SK-N-SH (cell line): ENCODE data around the gene RAB15. TPM values are rescaled to one million over a fixed set of nuclear protein-coding genes. Genes with fewer than 3 reads are reported as not detected.

Experiments used
- CTCF ChIA-PET: fragments of 300-600, 350-600 bp; formaldehyde crosslinking; extraction: SDS; loops from one replicate; lab custom pipeline; 2021; lab: Yijun Ruan, JAX
- POLR2A ChIA-PET: fragments of 350-600 bp; sonication (Branson Sonifier 250); formaldehyde crosslinking; extraction: SDS; loops from one replicate; lab custom pipeline; 2020; ENCODE audit warnings: antibody characterized with exemption, inconsistent platforms; lab: Yijun Ruan, JAX
- DNase-seq: peaks from one replicate; pipeline ENCODE4 v3.0.0; 2012
- H2AFZ ChIP-seq: fragments of 200-600 bp; sonication (generic); 2 replicates; pipeline ENCODE4 v1.8.1; 2016; ENCODE audit warnings: antibody characterized with exemption, mild to moderate bottlenecking, low read depth
- H3F3A ChIP-seq: fragments of 200-600 bp; sonication (generic); replicated peaks from 2 replicates; pipeline ENCODE3; 2016; ENCODE audit warnings: antibody characterized with exemption, mild to moderate bottlenecking; ENCODE audit not compliant: insufficient read depth
- H3K27ac ChIP-seq, 2 experiments: fragments of 200-500 bp in 1 of 2; fragments of 200-600 bp in 1 of 2; sonication (Bioruptor generic) in 1 of 2; sonication (generic), shearing (Covaris generic) in 1 of 2; 2 replicates each; pipeline versions ENCODE4 v1.5.1 to v1.6.1; 2014 to 2016; ENCODE audit warnings: low read depth in 2 of 2, inconsistent platforms in 1 of 2, low read length in 1 of 2, mild to moderate bottlenecking in 1 of 2, mixed read lengths in 1 of 2
- H3K27me3 ChIP-seq: fragments of 200-600 bp; sonication (generic), shearing (Covaris generic); 2 replicates; pipeline ENCODE4 v1.6.1; 2016; ENCODE audit warnings: mixed run types; ENCODE audit not compliant: insufficient read depth
- H3K36me3 ChIP-seq, 2 experiments: fragments of 200-500 bp in 1 of 2; fragments of 200-600 bp in 1 of 2; sonication (Bioruptor generic) in 1 of 2; sonication (generic) in 1 of 2; replicated peaks in 1 of 2; 2 replicates each; pipeline versions ENCODE3 to v1.5.1; 2014 to 2016; ENCODE audit warnings: low read length in 1 of 2, mild to moderate bottlenecking in 1 of 2; ENCODE audit not compliant: insufficient read depth in 2 of 2, control insufficient read depth in 1 of 2
- H3K4me1 ChIP-seq, 2 experiments: fragments of 200-500 bp in 1 of 2; fragments of 200-600 bp in 1 of 2; sonication (Bioruptor generic) in 1 of 2; sonication (generic), shearing (Covaris generic) in 1 of 2; 2 replicates each; pipeline versions ENCODE4 v1.5.1 to v1.6.1; 2014 to 2016; ENCODE audit warnings: low read depth in 1 of 2, low read length in 1 of 2, mixed run types in 1 of 2; ENCODE audit not compliant: insufficient read depth in 2 of 2, control insufficient read depth in 1 of 2
- H3K4me2 ChIP-seq: fragments of 200-600 bp; sonication (generic), shearing (Covaris generic); 2 replicates; pipeline ENCODE4 v1.6.1; 2017; ENCODE audit warnings: mixed run types
- H3K4me3 ChIP-seq, 2 experiments: fragments of 200-500 bp in 1 of 2; fragments of 200-600 bp in 1 of 2; sonication (Bioruptor generic) in 1 of 2; sonication (generic), shearing (Covaris generic) in 1 of 2; 2 replicates each; pipeline versions ENCODE4 v1.5.1 to v1.8.1; 2014 to 2016; ENCODE audit warnings: low read depth in 2 of 2, inconsistent platforms in 1 of 2, low read length in 1 of 2, mild to moderate bottlenecking in 1 of 2, mixed read lengths in 1 of 2, moderate library complexity in 1 of 2
- H3K79me2 ChIP-seq: fragments of 200-600 bp; sonication (generic); 2 replicates; pipeline ENCODE4 v1.8.1; 2017; ENCODE audit warnings: mild to moderate bottlenecking; ENCODE audit not compliant: insufficient read depth
- H3K9ac ChIP-seq: fragments of 200-600 bp; sonication (generic); 2 replicates; pipeline ENCODE4 v1.6.1; 2017; ENCODE audit warnings: mixed run types
- H3K9me2 ChIP-seq: fragments of 200-600 bp; sonication (generic); 2 replicates; pipeline ENCODE4 v1.6.1; 2017; ENCODE audit warnings: mixed run types
- H3K9me3 ChIP-seq: fragments of 200-600 bp; sonication (generic); 2 replicates; pipeline ENCODE4 v1.6.1; 2017; ENCODE audit warnings: mixed run types, mild to moderate bottlenecking, moderate library complexity
- H4K20me1 ChIP-seq: fragments of 200-600 bp; sonication (generic); 2 replicates; pipeline ENCODE4 v1.6.1; 2017; ENCODE audit warnings: mild to moderate bottlenecking, mixed run types; ENCODE audit not compliant: insufficient read depth
- EZH2phosphoT487 ChIP-seq: fragments of 200-600 bp; sonication (generic); IDR thresholded peaks from 2 replicates; pipeline ENCODE4 v1.6.1; 2017; ENCODE audit warnings: low read depth, mixed run types, mild to moderate bottlenecking, antibody characterized with exemption, moderate library complexity, borderline replicate concordance
- FOSL2 ChIP-seq: IDR thresholded peaks from 2 replicates; pipeline ENCODE4 v1.4.0; 2012; ENCODE audit warnings: low read depth, mild to moderate bottlenecking, moderate library complexity, borderline replicate concordance
- GATA2 ChIP-seq: sonication (generic); formaldehyde crosslinking; IDR thresholded peaks from 2 replicates; pipeline ENCODE4 v1.5.0; 2020; ENCODE audit warnings: mild to moderate bottlenecking, missing genetic modification reagents
- JUND ChIP-seq: IDR thresholded peaks from 2 replicates; pipeline ENCODE4 v1.4.0; 2012
- MEF2A ChIP-seq: IDR thresholded peaks from 2 replicates; pipeline ENCODE4 v1.4.0; 2012; ENCODE audit warnings: low read depth, borderline replicate concordance
- MXI1 ChIP-seq: IDR thresholded peaks from 2 replicates; pipeline ENCODE4 v1.6.1; 2012; ENCODE audit warnings: mild to moderate bottlenecking, low read depth, low read length, improper control_type of control experiment
- NRF1 ChIP-seq: IDR thresholded peaks from 2 replicates; pipeline ENCODE4 v1.6.1; 2012; ENCODE audit warnings: low read depth, mild to moderate bottlenecking, low read length
- RAD21 ChIP-seq: IDR thresholded peaks from 2 replicates; pipeline ENCODE4 v1.6.1; 2012; ENCODE audit warnings: mild to moderate bottlenecking, low read length
- REST ChIP-seq: IDR thresholded peaks from 2 replicates; pipeline ENCODE4 v1.6.1; 2012; ENCODE audit warnings: mild to moderate bottlenecking, low read depth, low read length, moderate library complexity
- RFX5 ChIP-seq: IDR thresholded peaks from 2 replicates; pipeline ENCODE4 v1.6.1; 2012; ENCODE audit warnings: mild to moderate bottlenecking, improper control_type of control experiment, low read length
- SIN3A ChIP-seq: IDR thresholded peaks from 2 replicates; pipeline ENCODE4 v1.6.1; 2012; ENCODE audit warnings: low read depth, mild to moderate bottlenecking, low read length, moderate library complexity, borderline replicate concordance
- WGBS: methylation state at CpG from one replicate; pipeline ENCODE4 v1.1.6; 2017; ENCODE audit warnings: low lambda C conversion rate; 5-methylcytosine and 5-hydroxymethylcytosine counted together
- polyA plus RNA-seq, 3 experiments: library from polyadenylated mRNA; depleted of rRNA; stranded (reverse); fragments of >200 nt; gene quantifications; 2 replicates each; pipeline ENCODE4 v1.2.3, GENCODE V29; 2012
- TF ChIP-seq, protein P1 (sequence below): fragments of 200-600 bp; sonication (generic); IDR thresholded peaks from 2 replicates; pipeline ENCODE4 v1.6.1; 2017; ENCODE audit warnings: antibody characterized with exemption, mild to moderate bottlenecking, moderate library complexity
- TF ChIP-seq, protein P2 (sequence below): fragments of 150-350 bp; IDR thresholded peaks from 2 replicates; pipeline ENCODE4 v1.6.1; 2016; ENCODE audit warnings: mild to moderate bottlenecking, low read depth, low read length
- TF ChIP-seq, protein P3 (sequence below): IDR thresholded peaks from 2 replicates; pipeline ENCODE4; 2012

The RAB15 gene
- polyA plus RNA-seq, 1 of the 3 experiments (the other 2 are of a cell fraction) = 14.2 TPM

DNA sequence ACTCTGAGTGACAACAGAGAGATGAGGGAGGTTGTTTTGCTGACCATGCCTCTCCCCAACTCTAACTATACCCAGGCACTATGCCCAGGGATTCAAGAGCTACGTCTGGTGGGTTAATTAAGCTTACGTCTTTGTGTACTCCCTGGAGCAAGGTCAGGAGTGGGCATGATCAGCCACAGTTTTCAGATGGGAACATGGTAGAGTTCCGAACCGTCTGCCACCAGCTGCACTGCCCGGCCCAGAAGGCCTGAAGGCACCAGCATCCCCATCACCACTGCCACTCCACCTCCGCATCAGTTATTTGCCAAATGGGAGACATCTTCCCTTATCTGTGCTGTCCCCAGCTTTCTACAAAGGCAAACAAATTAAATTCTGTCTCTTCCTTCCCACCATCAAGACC lies 18.5 kb downstream of the RAB15 start:
- no peak overlapping the region for H2AFZ ChIP-seq
- CTCF ChIA-PET = interaction anchor here (0.8 to 2.3 kb wide), 3 partner anchors 17 to 30 kb away, joined by 5 to 7 read pairs (median 5); no protein-coding TSS in a partner anchor
- WGBS = 83% methylated on average over 4 of the region's 6 CpGs

GRCh38 chr14:64953310-64953654 lies 18.9 kb downstream of the RAB15 start:
- ChIA-PET CTCF (interaction anchor here (1.0 to 2.3 kb wide), 2 partner anchors 17 to 28 kb away, joined by 5 to 7 read pairs; no protein-coding TSS in a partner anchor), POLR2A (no interaction called here)
- H3K36me3 ChIP-seq = peaks cover 0 to 11% of the 10 kb centered on the region in 2 experiments
- TF ChIP-seq, protein P1, sequence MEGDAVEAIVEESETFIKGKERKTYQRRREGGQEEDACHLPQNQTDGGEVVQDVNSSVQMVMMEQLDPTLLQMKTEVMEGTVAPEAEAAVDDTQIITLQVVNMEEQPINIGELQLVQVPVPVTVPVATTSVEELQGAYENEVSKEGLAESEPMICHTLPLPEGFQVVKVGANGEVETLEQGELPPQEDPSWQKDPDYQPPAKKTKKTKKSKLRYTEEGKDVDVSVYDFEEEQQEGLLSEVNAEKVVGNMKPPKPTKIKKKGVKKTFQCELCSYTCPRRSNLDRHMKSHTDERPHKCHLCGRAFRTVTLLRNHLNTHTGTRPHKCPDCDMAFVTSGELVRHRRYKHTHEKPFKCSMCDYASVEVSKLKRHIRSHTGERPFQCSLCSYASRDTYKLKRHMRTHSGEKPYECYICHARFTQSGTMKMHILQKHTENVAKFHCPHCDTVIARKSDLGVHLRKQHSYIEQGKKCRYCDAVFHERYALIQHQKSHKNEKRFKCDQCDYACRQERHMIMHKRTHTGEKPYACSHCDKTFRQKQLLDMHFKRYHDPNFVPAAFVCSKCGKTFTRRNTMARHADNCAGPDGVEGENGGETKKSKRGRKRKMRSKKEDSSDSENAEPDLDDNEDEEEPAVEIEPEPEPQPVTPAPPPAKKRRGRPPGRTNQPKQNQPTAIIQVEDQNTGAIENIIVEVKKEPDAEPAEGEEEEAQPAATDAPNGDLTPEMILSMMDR = no peak
- TF ChIP-seq, protein P2, sequence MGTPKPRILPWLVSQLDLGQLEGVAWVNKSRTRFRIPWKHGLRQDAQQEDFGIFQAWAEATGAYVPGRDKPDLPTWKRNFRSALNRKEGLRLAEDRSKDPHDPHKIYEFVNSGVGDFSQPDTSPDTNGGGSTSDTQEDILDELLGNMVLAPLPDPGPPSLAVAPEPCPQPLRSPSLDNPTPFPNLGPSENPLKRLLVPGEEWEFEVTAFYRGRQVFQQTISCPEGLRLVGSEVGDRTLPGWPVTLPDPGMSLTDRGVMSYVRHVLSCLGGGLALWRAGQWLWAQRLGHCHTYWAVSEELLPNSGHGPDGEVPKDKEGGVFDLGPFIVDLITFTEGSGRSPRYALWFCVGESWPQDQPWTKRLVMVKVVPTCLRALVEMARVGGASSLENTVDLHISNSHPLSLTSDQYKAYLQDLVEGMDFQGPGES = no peak
- no peak for TF ChIP-seq SIN3A
- TF ChIP-seq RAD21 = no peak
- TF ChIP-seq NRF1 = no peak
- TF ChIP-seq MEF2A = no peak
- no peak for TF ChIP-seq EZH2phosphoT487
- no peak for TF ChIP-seq RFX5
- no peak for TF ChIP-seq JUND
- TF ChIP-seq MXI1 = no peak
- no peak for TF ChIP-seq FOSL2
- TF ChIP-seq GATA2 (CRISPR knock-in tag) = no peak
- no peak for TF ChIP-seq REST
- TF ChIP-seq, protein P3, sequence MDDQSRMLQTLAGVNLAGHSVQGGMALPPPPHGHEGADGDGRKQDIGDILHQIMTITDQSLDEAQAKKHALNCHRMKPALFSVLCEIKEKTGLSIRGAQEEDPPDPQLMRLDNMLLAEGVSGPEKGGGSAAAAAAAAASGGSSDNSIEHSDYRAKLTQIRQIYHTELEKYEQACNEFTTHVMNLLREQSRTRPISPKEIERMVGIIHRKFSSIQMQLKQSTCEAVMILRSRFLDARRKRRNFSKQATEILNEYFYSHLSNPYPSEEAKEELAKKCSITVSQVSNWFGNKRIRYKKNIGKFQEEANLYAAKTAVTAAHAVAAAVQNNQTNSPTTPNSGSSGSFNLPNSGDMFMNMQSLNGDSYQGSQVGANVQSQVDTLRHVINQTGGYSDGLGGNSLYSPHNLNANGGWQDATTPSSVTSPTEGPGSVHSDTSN = no peak

More for the DNA sequence above, 18.5 kb downstream of the RAB15 start:
- DNase-seq = peak; percentile 43
- Histone ChIP-seq H3K9me2 (no peaks in the 10 kb centered on the region), H3K9me3 (no peaks in the 10 kb centered on the region), H3K79me2 (no peaks in the 10 kb centered on the region), H3K4me2 (no peak overlapping the region), H3K27me3 (no peaks in the 10 kb centered on the region), H3K9ac (no peak overlapping the region), H4K20me1 (no peaks in the 10 kb centered on the region), H3K4me3 (no peak overlapping the region), H3K36me3 (peaks cover 0 to 11% of the 10 kb centered on the region in 2 experiments), H3K4me1 (peaks cover 0 to 30% of the 10 kb centered on the region in 2 experiments; a peak in 2 of 4 replicates), H3K27ac (peak overlapping the region in 1 of 2 experiments; percentile 11; a peak in 2 of 4 replicates), H3F3A (no peaks in the 10 kb centered on the region)
- POLR2A ChIA-PET = interaction anchor here (0.6 kb wide), 1 partner anchor 43 kb away, joined by 3 read pairs; no protein-coding TSS in a partner anchor
- TF ChIP-seq, protein P3 = no peak
- TF ChIP-seq GATA2 (CRISPR knock-in tag) = peak; percentile 16; the same call in 1 of the 2 replicates
- TF ChIP-seq, all 33 proteins: peak for 1

More at GRCh38 chr14:64953310-64953654, 18.9 kb downstream of the RAB15 start:
- WGBS = 88% methylated on average over 8 of the region's 8 CpGs
- peak overlapping the region in 1 of 2 experiments; percentile 11; a peak in 2 of 4 replicates for H3K27ac ChIP-seq
- no peak overlapping the region for H3K4me3 ChIP-seq
- DNase-seq = no peak
- no peaks in the 10 kb centered on the region for H3K27me3 ChIP-seq
- no peaks in the 10 kb centered on the region for H3K9me2 ChIP-seq
- H2AFZ ChIP-seq = no peak overlapping the region
- no peaks in the 10 kb centered on the region for H3K79me2 ChIP-seq
- no peaks in the 10 kb centered on the region for H3K9me3 ChIP-seq
- H3K4me2 ChIP-seq = no peak overlapping the region
- no peaks in the 10 kb centered on the region for H3F3A ChIP-seq
- no peak overlapping the region for H3K9ac ChIP-seq
- peaks cover 0 to 30% of the 10 kb centered on the region in 2 experiments; a peak in 2 of 4 replicates for H3K4me1 ChIP-seq
- no peaks in the 10 kb centered on the region for H4K20me1 ChIP-seq
